Measurements from ENCODE around the gene CRACR2A.

The CRACR2A gene

DNA sequence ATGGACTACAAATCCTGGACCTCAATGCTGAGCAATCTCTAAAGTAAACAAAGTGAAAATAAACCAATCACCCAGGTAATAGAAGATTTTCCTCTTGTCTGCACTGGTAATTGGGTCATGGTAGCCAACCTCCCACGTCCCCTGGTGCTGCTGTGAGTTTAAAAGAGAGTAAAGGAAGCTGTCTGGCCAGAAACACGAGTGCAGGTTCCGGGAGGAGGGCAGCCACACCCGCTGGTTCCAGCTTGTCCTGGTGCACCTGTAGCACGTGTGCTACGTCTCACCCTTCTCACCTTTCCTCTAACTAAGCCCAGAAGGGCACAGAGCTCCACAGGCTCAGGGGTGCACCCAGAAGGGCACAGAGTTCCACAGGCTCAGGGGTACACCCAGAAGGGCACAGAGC, 5.4 kb downstream of the CRACR2A start:
- Histone ChIP-seq H3K4me1 (ENCODE audit: insufficient read depth, low read length) (no peaks in the 10 kb centered on the region), H3K4me3 (ENCODE audit: low read length) (no peak overlapping the region), H3K9me3 (ENCODE audit: low read length) (no peaks in the 10 kb centered on the region), H2AFZ (ENCODE audit: low read depth, low read length) (no peak overlapping the region), H3K27me3 (ENCODE audit: insufficient read depth, low read length) (no peaks in the 10 kb centered on the region), H3K36me3 (ENCODE audit: insufficient read depth, low read length) (no peaks in the 10 kb centered on the region)

GRCh38 chr12:3746758-3747157, 6.2 kb downstream of the CRACR2A start:
- Histone ChIP-seq H3K9me3 (ENCODE audit: low read length) (no peaks in the 10 kb centered on the region), H3K4me3 (ENCODE audit: low read length) (no peak overlapping the region), H3K36me3 (ENCODE audit: insufficient read depth, low read length) (no peaks in the 10 kb centered on the region), H3K4me1 (ENCODE audit: insufficient read depth, low read length) (no peaks in the 10 kb centered on the region), H2AFZ (ENCODE audit: low read depth, low read length) (no peak overlapping the region), H3K27me3 (ENCODE audit: insufficient read depth, low read length) (no peaks in the 10 kb centered on the region)

GRCh38 chr12:3745152-3745551, 7.8 kb downstream of the CRACR2A start:
- no peaks in the 10 kb centered on the region for H3K9me3 ChIP-seq (ENCODE audit: low read length)
- no peaks in the 10 kb centered on the region for H3K27me3 ChIP-seq (ENCODE audit: insufficient read depth, low read length)
- H3K4me3 ChIP-seq (ENCODE audit: low read length) = no peak overlapping the region
- H3K36me3 ChIP-seq (ENCODE audit: insufficient read depth, low read length) = no peaks in the 10 kb centered on the region
- H2AFZ ChIP-seq (ENCODE audit: low read depth, low read length) = no peak overlapping the region
- H3K4me1 ChIP-seq (ENCODE audit: insufficient read depth, low read length) = no peaks in the 10 kb centered on the region

DNA sequence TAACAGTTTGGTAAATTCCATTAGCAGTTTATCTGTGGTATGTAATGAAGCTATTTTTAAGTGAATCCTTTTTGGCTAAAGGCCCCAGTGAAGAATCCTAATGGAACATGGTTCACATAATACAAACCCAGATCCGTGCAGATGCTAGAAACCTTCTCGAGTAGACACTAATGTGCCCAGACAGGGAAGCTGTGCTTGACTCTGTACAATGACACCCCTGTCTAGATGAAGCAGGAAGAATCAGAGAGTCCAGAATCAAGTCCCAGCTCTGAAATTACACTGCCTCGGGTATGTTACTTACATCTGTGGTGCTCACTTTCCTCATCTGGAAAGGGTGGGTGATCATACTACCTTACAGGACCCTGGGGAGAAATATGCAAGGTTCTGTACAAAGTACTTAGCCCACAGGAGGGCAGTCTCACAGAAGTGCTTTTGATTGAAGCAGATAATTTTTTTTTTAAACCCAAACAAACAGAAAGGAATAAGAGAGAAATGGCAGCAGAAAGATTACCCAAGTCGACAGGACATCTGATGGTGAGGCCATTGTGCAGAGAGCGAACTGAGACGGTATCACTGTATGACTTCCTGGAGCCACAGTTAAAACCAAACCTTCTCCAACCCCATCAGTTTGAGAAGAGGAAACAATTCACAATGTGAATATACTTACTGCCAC, 8.5 kb downstream of the CRACR2A start:
- H3K36me3 ChIP-seq (ENCODE audit: insufficient read depth, low read length) = no peaks in the 10 kb centered on the region
- no peak overlapping the region for H3K4me3 ChIP-seq (ENCODE audit: low read length)
- no peaks in the 10 kb centered on the region for H3K4me1 ChIP-seq (ENCODE audit: insufficient read depth, low read length)
- H3K27me3 ChIP-seq (ENCODE audit: insufficient read depth, low read length) = no peaks in the 10 kb centered on the region
- H3K9me3 ChIP-seq (ENCODE audit: low read length) = no peaks in the 10 kb centered on the region
- H2AFZ ChIP-seq (ENCODE audit: low read depth, low read length) = no peak overlapping the region

DNA sequence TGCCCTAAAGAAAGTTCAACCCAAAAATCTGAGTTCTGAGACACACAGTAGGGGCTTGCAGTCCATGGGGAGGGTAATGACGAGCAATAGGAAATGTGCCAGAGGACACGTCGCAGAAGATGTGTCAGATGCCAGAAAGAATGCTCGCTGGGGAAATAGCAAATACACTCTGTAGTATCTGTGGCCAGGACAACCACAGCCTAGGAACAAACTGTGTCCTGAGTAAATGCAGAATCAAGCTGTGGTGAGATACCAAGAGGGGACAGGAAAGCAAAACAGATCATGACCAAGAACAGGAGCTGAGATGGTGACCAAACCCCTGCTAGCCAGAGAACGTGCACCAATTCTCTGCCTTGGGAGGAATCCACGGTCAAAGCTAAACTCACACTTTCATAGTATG, 9.1 kb downstream of the CRACR2A start:
- Histone ChIP-seq H2AFZ (ENCODE audit: low read depth, low read length) (no peak overlapping the region), H3K4me3 (ENCODE audit: low read length) (no peak overlapping the region), H3K36me3 (ENCODE audit: insufficient read depth, low read length) (no peaks in the 10 kb centered on the region), H3K9me3 (ENCODE audit: low read length) (no peaks in the 10 kb centered on the region), H3K4me1 (ENCODE audit: insufficient read depth, low read length) (no peaks in the 10 kb centered on the region), H3K27me3 (ENCODE audit: insufficient read depth, low read length) (no peaks in the 10 kb centered on the region)

GRCh38 chr12:3741882-3742672, 10.8 kb downstream of the CRACR2A start:
- H2AFZ ChIP-seq (ENCODE audit: low read depth, low read length) = no peak overlapping the region
- H3K36me3 ChIP-seq (ENCODE audit: insufficient read depth, low read length) = no peaks in the 10 kb centered on the region
- no peaks in the 10 kb centered on the region for H3K27me3 ChIP-seq (ENCODE audit: insufficient read depth, low read length)
- H3K4me3 ChIP-seq (ENCODE audit: low read length) = no peak overlapping the region
- peaks cover 1% of the 10 kb centered on the region for H3K9me3 ChIP-seq (ENCODE audit: low read length)
- no peaks in the 10 kb centered on the region for H3K4me1 ChIP-seq (ENCODE audit: insufficient read depth, low read length)

- H3K9me3 ChIP-seq (ENCODE audit: low read length) = peaks cover 1% of the 10 kb centered on the region
- no peak overlapping the region for H2AFZ ChIP-seq (ENCODE audit: low read depth, low read length)
- H3K4me3 ChIP-seq (ENCODE audit: low read length) = no peak overlapping the region
Observed at GRCh38 chr12:3740480-3741231, 12.3 kb downstream of the CRACR2A start.

DNA sequence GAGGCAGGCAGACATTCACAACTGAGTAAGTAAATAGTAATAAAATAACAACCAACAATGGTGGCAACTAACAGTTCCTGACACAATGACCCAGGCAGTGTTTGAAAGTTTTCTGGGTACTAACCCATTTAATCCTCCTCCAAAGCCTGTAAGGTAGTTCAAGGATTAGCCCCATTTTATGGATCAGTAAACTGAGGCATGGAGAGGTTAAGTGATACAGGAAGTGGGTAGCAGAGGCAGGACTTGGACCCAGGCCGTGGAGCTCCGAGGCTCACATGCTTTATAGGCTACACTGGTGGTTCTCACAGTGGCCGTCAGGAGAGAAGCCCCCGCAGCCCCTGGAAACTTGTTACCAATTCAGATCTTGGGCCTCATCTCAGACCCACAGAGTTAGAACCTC, 17.5 kb downstream of the CRACR2A start:
- no peak overlapping the region for H3K4me3 ChIP-seq (ENCODE audit: low read length)
- H3K4me1 ChIP-seq (ENCODE audit: insufficient read depth, low read length) = peaks cover 7% of the 10 kb centered on the region
- no peak overlapping the region for H2AFZ ChIP-seq (ENCODE audit: low read depth, low read length)

More at GRCh38 chr12:3740480-3741231, 12.3 kb downstream of the CRACR2A start:
- Histone ChIP-seq H3K27me3 (ENCODE audit: insufficient read depth, low read length) (no peaks in the 10 kb centered on the region), H3K36me3 (ENCODE audit: insufficient read depth, low read length) (no peaks in the 10 kb centered on the region), H3K4me1 (ENCODE audit: insufficient read depth, low read length) (no peaks in the 10 kb centered on the region)

DNA sequence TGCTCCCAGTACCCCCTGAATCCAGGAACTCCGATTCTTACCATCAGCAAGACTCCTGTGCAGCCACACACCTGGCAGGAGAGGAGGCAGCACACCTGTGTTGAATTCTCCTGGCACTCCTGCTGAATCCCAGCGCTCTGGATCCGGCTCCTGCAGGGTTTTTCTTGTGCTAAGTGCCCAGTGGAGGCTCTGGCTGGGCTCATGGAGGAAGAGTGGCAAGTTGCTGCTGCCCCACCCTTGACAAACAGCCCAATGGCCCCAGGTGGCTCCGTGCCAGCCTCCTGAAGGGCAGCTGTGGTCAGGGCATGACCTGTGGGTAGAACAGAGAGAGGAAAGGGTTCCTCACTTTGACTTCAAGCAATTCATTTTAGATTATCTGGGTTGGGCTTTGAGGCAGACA, 20.0 kb downstream of the CRACR2A start:
- Histone ChIP-seq H2AFZ (ENCODE audit: low read depth, low read length) (no peak overlapping the region), H3K4me1 (ENCODE audit: insufficient read depth, low read length) (peaks cover 22% of the 10 kb centered on the region), H3K36me3 (ENCODE audit: insufficient read depth, low read length) (no peaks in the 10 kb centered on the region), H3K4me3 (ENCODE audit: low read length) (no peak overlapping the region), H3K9me3 (ENCODE audit: low read length) (peaks cover 1% of the 10 kb centered on the region), H3K27me3 (ENCODE audit: insufficient read depth, low read length) (no peaks in the 10 kb centered on the region)

More for the DNA sequence above, 17.5 kb downstream of the CRACR2A start:
- H3K9me3 ChIP-seq (ENCODE audit: low read length) = peaks cover 1% of the 10 kb centered on the region
- no peaks in the 10 kb centered on the region for H3K36me3 ChIP-seq (ENCODE audit: insufficient read depth, low read length)
- no peaks in the 10 kb centered on the region for H3K27me3 ChIP-seq (ENCODE audit: insufficient read depth, low read length)

GRCh38 chr12:3730111-3730510, 22.8 kb downstream of the CRACR2A start:
- Histone ChIP-seq H3K9me3 (ENCODE audit: low read length) (no peaks in the 10 kb centered on the region), H3K4me1 (ENCODE audit: insufficient read depth, low read length) (peaks cover 37% of the 10 kb centered on the region), H3K4me3 (ENCODE audit: low read length) (no peak overlapping the region), H3K27me3 (ENCODE audit: insufficient read depth, low read length) (no peaks in the 10 kb centered on the region), H3K36me3 (ENCODE audit: insufficient read depth, low read length) (no peaks in the 10 kb centered on the region), H2AFZ (ENCODE audit: low read depth, low read length) (no peak overlapping the region)

DNA sequence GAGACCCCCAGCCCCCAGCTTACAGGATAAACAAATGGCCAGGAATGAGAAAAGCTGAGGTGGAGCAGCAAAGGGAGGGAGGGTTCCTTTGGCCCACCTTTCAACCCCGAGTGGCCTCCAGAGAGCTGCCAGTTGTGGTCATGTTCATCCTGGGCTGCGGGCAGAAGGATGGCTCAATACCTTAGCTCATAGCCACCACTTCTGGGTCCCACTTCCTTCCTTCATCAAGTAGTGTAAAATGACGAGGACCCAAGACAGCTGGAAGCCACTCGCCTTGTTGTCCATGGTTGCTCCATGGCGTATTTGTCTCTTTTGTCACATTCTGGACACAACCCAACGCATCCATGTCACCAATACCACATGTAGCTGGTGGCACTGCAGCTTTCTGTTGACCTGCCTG, 24.2 kb downstream of the CRACR2A start:
- no peak overlapping the region for H3K4me3 ChIP-seq (ENCODE audit: low read length)
- H2AFZ ChIP-seq (ENCODE audit: low read depth, low read length) = no peak overlapping the region
- H3K36me3 ChIP-seq (ENCODE audit: insufficient read depth, low read length) = no peaks in the 10 kb centered on the region
- no peaks in the 10 kb centered on the region for H3K27me3 ChIP-seq (ENCODE audit: insufficient read depth, low read length)
- H3K9me3 ChIP-seq (ENCODE audit: low read length) = no peaks in the 10 kb centered on the region
- H3K4me1 ChIP-seq (ENCODE audit: insufficient read depth, low read length) = peaks cover 41% of the 10 kb centered on the region

DNA sequence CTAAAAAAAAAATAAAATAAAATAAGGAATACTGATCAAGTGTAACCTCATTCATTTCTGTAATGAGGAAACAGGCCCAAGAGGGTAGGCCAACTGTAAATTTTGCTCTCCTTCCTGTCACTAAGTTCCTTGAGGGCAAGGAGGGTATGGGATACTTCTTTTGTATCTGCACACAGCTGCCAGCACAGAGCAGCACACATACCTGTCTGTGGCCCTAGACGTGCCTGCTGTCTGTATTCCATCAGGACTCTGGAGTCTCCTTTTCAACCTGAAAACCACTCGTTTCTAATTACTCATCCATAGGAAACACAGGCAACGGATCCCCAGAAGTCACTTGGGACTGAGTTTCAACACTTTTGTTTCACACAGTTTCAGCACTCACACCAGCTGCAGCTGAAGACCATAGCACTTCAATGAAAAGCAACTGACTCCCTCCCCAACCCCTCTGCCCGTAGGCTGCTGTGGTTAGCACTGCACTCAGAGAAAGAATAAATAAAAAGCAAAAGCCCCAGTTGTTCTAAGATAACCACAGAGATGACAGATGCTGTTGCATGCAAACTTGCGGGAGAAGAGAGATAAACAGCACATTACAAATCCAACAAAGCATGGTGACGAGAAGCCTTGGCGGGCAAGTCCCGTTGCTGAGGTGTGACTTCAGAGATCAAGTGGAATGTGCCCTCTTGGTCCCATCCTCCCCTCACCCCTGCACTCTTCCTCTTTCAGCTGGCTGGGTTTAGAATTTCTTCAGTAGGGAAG, 24.9 kb downstream of the CRACR2A start:
- Histone ChIP-seq H3K4me3 (ENCODE audit: low read length) (no peak overlapping the region), H3K4me1 (ENCODE audit: insufficient read depth, low read length) (peaks cover 41% of the 10 kb centered on the region), H2AFZ (ENCODE audit: low read depth, low read length) (no peak overlapping the region), H3K36me3 (ENCODE audit: insufficient read depth, low read length) (no peaks in the 10 kb centered on the region), H3K9me3 (ENCODE audit: low read length) (peaks cover 1% of the 10 kb centered on the region), H3K27me3 (ENCODE audit: insufficient read depth, low read length) (no peaks in the 10 kb centered on the region)

All from neuron (in vitro differentiated cells).